Lower lobe of right lung (tissue), 2 donors: ENCODE data around the gene DTWD1. TPM values are rescaled to one million over a fixed set of nuclear protein-coding genes. Genes with fewer than 3 reads are reported as not detected.
"Not testable (repeated sequence)": the region's sequence is repeated elsewhere in the genome, so short reads cannot be mapped to it uniquely, and the experiment has no call there.

Experiments
- ATAC-seq, 2 donors: fragments of 200-7000 bp; cut with Tn5 transposase; one replicate each; pipeline ENCODE4 v1.9.1; 2020 to 2022; ENCODE audit warnings: mild to moderate bottlenecking in 2 of 2, moderate library complexity in 2 of 2
- DNase-seq: peaks from one replicate; pipeline ENCODE4 v3.0.0-alpha.2; 2020
- H3K27ac ChIP-seq: fragments of 200-600 bp; one replicate; pipeline ENCODE4 v1.8.0; 2022
- H3K27me3 ChIP-seq: fragments of 200-600 bp; one replicate; pipeline ENCODE4 v1.8.0; 2022; ENCODE audit warnings: low read depth
- H3K36me3 ChIP-seq: fragments of 200-600 bp; one replicate; pipeline ENCODE4 v1.8.0; 2022; ENCODE audit warnings: mild to moderate bottlenecking
- H3K4me1 ChIP-seq: fragments of 200-600 bp; one replicate; pipeline ENCODE4 v1.8.0; 2022
- H3K4me3 ChIP-seq: fragments of 200-600 bp; one replicate; pipeline ENCODE4 v1.8.0; 2022; ENCODE audit warnings: mild to moderate bottlenecking
- H3K9me3 ChIP-seq: fragments of 200-600 bp; one replicate; pipeline ENCODE4 v1.8.0; 2022
- CTCF ChIP-seq: fragments of 200-600 bp; IDR thresholded peaks from one replicate; pipeline ENCODE4 v1.8.0; 2022; ENCODE audit warnings: antibody characterized with exemption, mild to moderate bottlenecking
- intact Hi-C: fragments of 100-400 bp; cut with DNase I; formaldehyde crosslinking; loops from one replicate; pipeline ENCODE4 v1.11.0; 2022
- long read RNA-seq: library from polyadenylated mRNA; unstranded; transcript quantifications from one replicate; pipeline ENCODE4 v2.0.0, GENCODE V29; 2021
- total RNA-seq: library from RNA; stranded (reverse); fragmentation: NEBNext Ultra II Directional; extraction: Animal tissue kit (Norgen Biotek cat#: 25700); gene quantifications from one replicate; pipeline ENCODE4 v1.2.1, GENCODE V29; 2021
- donor health status: DM: no; HTN: yes; CAD: no; lungs with severe emphysema.

DTWD1 gene
- 29.3 TPM for total RNA-seq
- long read RNA-seq, transcript DTWD1-202 (5 exons, 1,584 nt), result major isoform, 17 of 40 reads
- long read RNA-seq, partial matches to known transcripts, result 4 of 40 reads
- long read RNA-seq, other reads (novel, unspliced or antisense), result 18 of 40 reads

DNA sequence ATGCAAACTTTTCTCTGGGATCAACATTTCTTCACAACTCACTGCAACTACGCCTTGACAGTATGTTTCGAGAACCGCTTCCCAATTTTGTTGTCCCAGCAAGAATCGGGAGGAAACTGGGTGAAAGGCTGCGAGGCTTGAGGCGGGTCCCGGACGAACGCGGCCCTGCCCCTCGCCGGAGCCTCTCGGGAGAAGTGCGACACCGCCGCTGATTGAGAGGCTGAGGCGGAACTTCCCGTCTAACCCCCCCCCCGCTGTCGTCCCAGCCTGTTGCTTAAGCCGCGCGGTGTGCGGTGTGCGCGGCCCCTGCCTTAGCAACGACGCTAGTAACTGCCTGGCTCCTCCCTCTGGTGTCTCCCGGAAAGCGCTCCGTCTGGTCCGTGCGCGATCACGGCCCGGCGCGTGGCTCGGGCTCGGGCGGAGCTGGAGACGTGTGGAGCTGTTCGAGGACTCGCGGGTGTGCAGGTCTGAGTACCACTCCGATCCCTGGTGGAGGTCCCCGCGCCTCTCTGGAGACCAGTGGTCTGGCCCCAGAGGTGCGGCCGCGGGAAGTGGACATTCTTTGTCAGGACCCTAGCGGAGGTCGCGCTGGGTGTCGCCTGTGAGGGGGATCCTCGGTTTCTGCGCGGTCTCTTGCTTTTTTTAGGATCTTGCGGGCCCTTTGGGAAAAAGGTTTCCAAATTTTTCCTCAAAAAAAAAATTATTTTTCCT is at the start of gene DTWD1, which contains the start of gene FAM227B:
DTWD1 (plus strand) TSS at position 391 of the 711 bp plus-strand sequence. CDS start 4,120 bp downstream, outside the sequence.
FAM227B (minus strand) TSS at position 161 of the 711 bp plus-strand sequence. CDS start 5,647 bp downstream, outside the sequence.
- TF ChIP-seq CTCF, result no peak
- ATAC-seq (peak; percentile 100), DNase-seq (peak; percentile 99)
- H3K36me3 ChIP-seq, result peaks cover 5% of the 10 kb centered on the region
- intact Hi-C loops, result no loop called here
- peak within 1 kb of the TSS; percentile 94 for H3K27ac ChIP-seq
- no peaks in the 10 kb centered on the region for H3K27me3 ChIP-seq
- H3K4me3 ChIP-seq, result peak within 1 kb of the TSS; percentile 78
- H3K4me1 ChIP-seq, result peaks cover 23% of the 10 kb centered on the region
- peaks cover 7% of the 10 kb centered on the region for H3K9me3 ChIP-seq

DNA sequence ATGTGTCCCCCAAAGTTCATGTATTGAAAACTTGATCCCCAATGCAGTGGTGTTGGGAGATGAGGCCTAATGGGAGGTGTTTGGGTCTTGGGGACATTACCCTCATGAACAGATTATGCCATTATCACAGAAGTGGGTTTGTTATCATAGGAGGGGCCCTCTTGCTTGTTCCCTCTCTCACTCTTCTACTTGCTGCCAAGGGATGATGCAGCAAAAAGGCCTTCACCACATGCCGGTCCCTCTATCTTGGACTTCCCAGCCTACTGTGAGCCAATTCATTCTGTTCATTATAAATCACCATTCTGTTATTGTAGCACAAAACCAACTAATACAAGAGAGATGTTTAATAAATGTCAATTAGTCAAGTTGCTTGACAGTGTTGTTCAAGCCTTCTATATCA is 47.4 kb upstream of the DTWD1 start:
- intact Hi-C loops, result no loop called here
- no peaks in the 10 kb centered on the region for H3K27me3 ChIP-seq
- H3K9me3 ChIP-seq, result no peaks in the 10 kb centered on the region
- TF ChIP-seq CTCF, result no peak
- H3K4me1 ChIP-seq, result no peaks in the 10 kb centered on the region
- H3K4me3 ChIP-seq, result no peak overlapping the region
- no peak overlapping the region for H3K27ac ChIP-seq
- DNase-seq, result no peak
- no peak for ATAC-seq
- no peaks in the 10 kb centered on the region for H3K36me3 ChIP-seq

- ATAC-seq (no peak), DNase-seq (no peak)
- no peaks in the 10 kb centered on the region for H3K36me3 ChIP-seq
- H3K4me1 ChIP-seq, result no peaks in the 10 kb centered on the region
- H3K27ac ChIP-seq, result no peak overlapping the region
- H3K27me3 ChIP-seq, result no peaks in the 10 kb centered on the region
- no peak for TF ChIP-seq CTCF
- intact Hi-C loops, result no loop called here
- H3K4me3 ChIP-seq, result no peak overlapping the region
- H3K9me3 ChIP-seq, result peaks cover 3% of the 10 kb centered on the region
Measured at GRCh38 chr15:49589030-49589429, 31.8 kb upstream of the DTWD1 start.

DNA sequence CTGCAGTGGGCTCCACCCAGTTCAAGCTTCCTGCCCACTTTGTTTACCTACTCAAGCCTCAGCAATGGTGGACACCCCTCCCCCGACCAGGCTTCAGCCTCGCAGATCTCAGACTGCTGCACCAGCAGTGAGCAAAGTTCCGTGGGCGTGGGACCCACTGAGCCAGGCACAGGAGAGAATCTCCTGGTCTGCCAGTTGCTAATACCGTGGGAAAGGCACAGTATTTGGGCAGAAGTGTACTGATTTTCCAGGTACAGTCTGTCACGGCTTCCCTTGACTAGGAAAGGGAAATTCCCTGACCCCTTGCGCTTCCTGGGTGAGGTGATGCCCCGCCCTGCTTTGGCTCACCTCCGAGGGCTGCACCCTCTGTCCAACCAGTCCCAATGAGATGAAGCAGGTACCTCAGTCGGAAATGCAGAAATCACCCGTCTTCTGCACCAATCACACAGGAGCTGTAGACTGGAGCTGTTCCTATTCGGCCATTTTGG is 28.0 kb upstream of the DTWD1 start:
- ATAC-seq, H3K4me1 ChIP-seq, H3K4me3 ChIP-seq, DNase-seq, H3K27ac ChIP-seq, H3K36me3 ChIP-seq, H3K27me3 ChIP-seq, intact Hi-C loops, H3K9me3 ChIP-seq: not testable (repeated sequence)

GRCh38 chr15:49604625-49605409 is 16.0 kb upstream of the DTWD1 start:
- ATAC-seq, result no peak
- no peak for TF ChIP-seq CTCF

More at GRCh38 chr15:49604625-49605409, 16.0 kb upstream of the DTWD1 start:
- Histone ChIP-seq H3K36me3 (no peaks in the 10 kb centered on the region), H3K4me1 (no peaks in the 10 kb centered on the region), H3K27me3 (no peaks in the 10 kb centered on the region), H3K27ac (no peak overlapping the region), H3K4me3 (no peak overlapping the region), H3K9me3 (peaks cover 22% of the 10 kb centered on the region)
- intact Hi-C loops, result no loop called here
- no peak for DNase-seq
